Activated gamma-delta T cell treated with anti-CD3 and anti-CD28 coated beads, Interleukin-2, amount 50 U/mL, for 16 hours (primary cell): ENCODE measurements around the gene FRS3.

Source experiments
- DNase-seq: peaks from one replicate; pipeline ENCODE4 v3.0.0-alpha.2; 2020; ENCODE audit warnings: low read depth

Gene FRS3

GRCh38 chr6:41728073-41728936 lies 51.4 kb downstream of the FRS3 start:
- DNase-seq: no peak

- DNase-seq: no peak
Measured at GRCh38 chr6:41727705-41728072, 52.0 kb downstream of the FRS3 start.

DNA sequence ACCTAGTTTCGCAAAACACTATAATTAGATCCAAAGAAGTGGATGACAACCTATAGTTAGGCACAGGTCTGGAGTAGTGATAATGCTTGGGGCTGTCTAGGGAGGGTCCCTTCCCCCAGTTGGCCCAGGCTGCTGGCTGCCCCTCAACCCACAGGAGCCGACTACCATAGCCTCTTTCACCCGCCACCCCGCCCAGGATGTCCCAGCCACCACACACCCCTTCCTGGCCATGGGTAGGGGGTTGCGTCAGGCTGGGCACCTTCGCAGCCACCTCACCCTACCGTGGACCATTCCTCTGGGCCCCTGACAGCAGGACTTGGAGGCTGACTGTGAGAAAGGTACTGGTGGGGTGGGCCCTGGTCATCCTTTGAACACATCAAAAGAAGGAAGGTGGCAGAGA lies 52.8 kb downstream of the FRS3 start:
- no peak for DNase-seq

- DNase-seq: no peak
Measured at GRCh38 chr6:41724586-41725501, 54.9 kb downstream of the FRS3 start.

DNA sequence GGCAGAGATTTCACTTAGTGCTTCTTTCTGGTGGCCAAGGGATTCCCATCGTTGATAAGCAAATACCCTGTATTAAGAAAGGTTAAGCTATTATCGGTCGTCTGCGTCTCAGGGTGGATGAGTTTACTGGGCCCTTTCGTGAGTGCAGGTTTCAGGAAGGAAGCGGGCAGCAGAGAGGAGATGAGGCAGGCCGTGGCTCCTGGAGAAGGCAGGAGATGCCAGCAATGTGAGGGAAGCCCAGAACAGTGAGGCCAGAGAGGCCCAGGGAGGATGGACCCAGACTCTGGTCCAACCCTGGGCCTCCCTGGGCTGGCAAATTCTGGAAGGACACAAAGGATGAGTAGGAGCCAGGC lies 55.5 kb downstream of the FRS3 start:
- no peak for DNase-seq

DNA sequence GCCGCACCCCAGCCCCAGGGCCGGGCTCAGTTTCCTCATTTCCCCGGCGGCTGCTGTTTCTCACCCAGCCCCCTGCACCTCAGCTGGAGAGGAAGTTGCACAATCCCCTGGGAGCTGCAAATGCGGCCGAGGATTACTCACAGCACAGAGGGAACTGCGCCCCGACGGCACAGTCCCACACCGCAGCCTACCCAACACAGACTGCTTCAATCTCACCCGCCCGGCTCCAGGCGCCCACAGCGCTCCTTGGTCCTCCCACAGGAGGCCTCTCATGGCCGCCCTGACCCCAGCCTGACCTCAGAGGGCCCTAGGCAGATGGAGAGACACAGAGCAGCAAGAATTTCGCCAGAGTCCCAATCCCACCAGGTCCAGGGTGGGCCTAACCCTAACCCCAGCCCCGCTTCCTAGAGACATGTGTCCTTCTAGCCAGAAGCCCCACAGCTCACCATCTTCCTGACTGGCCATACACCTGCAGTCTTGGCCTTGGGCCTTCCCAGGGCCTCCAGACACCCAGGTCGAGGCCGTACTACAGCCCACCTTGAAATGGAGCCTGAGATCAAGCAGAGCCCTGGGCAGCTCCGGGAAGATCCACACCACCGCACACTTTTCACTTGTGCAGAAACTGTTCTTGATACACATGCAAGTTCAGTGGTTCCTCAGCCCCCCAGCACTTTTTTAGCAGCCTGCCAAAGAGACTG lies 56.0 kb downstream of the FRS3 start:
- no peak for DNase-seq

DNA sequence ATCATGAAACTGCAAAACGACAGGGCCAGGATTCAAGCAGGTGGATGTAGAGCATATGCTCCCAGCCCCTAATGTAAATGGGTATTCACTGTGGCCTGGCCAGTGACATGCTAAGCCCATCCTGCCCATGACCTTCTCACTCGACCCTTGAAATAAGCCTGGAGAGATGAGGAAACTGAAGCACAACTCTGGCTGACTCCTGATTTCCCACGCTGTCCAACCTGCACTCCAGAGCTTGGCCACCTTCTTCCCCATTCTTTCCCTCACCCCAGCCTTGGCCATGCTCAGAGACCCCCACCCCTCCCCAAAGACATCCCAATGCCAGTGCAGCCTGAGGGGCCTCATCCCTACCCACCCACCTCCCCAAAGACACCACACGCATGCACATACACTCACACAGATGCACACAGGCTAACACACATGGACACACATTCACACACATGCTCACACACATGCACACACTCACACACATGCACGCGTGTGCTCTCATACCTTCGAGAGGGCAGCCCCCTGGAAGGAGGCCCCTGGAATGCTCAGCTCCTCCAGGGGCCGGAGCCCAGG lies 56.7 kb downstream of the FRS3 start:
- no peak for DNase-seq

GRCh38 chr6:41721414-41721813 lies 58.3 kb downstream of the FRS3 start:
- no peak for DNase-seq

- DNase-seq: no peak
Measured at GRCh38 chr6:41720783-41721182, 58.9 kb downstream of the FRS3 start.

GRCh38 chr6:41720262-41720620 lies 59.5 kb downstream of the FRS3 start:
- DNase-seq: no peak
